Lower leg skin (tissue), 4 donors: ENCODE results near the gene UBE2J2. TPM values are rescaled to one million over a fixed set of nuclear protein-coding genes. Genes with fewer than 3 reads are reported as not detected.

Experiments used
- DNase-seq, 2 donors: peaks; one replicate each; pipeline ENCODE4 v3.0.0-alpha.2; 2019; ENCODE audit warnings: low spot score in 2 of 2
- H3K4me3 ChIP-seq: fragments of 200-600 bp; sonication (generic); 2 replicates; pipeline ENCODE4 v1.5.1; 2017; ENCODE audit warnings: mild to moderate bottlenecking, low read depth; ENCODE audit not compliant: poor library complexity, severe bottlenecking
- CTCF ChIP-seq, 3 donors: fragments of 450-650 bp; IDR thresholded peaks; one replicate each; pipeline ENCODE4 v1.5.1; 2016; ENCODE audit warnings: antibody characterized with exemption in 3 of 3, mild to moderate bottlenecking in 3 of 3, moderate library complexity in 2 of 3
- POLR2A ChIP-seq, 2 donors: fragments of 450-650 bp; IDR thresholded peaks; one replicate each; pipeline ENCODE4 v1.6.1; 2016 to 2017; ENCODE audit warnings: antibody characterized with exemption in 2 of 2, mild to moderate bottlenecking in 1 of 2, moderate library complexity in 1 of 2
- WGBS, 2 donors: methylation state at CpG; one replicate each; pipeline ENCODE4 v1.1.5; 2018; 5-methylcytosine and 5-hydroxymethylcytosine counted together
- intact Hi-C: fragments of 100-400 bp; cut with DNase I; formaldehyde crosslinking; loops from one replicate; pipeline ENCODE4 v1.15.0; 2023; ENCODE audit warnings: low total_unique reads
- total RNA-seq, 4 donors: library from RNA; depleted of rRNA; stranded (reverse); fragments of >200 nt; gene quantifications; one replicate each; pipeline ENCODE4 v1.1.0, GENCODE V29; 2016

Gene UBE2J2
- total RNA-seq, 4 donors from 2014 or later: 49.0 to 72.8 (median 54.0) TPM

GRCh38 chr1:1298861-1299685 is 25.4 kb upstream of the UBE2J2 start:
- intact Hi-C loops: no loop called here
- no peak for TF ChIP-seq CTCF (IDR thresholded peaks at IDR 0.05)
- TF ChIP-seq POLR2A (IDR thresholded peaks at IDR 0.05): no peak
- no peak for DNase-seq
- 76 to 78% methylated on average over 19 to 22 of the region's 30 CpGs for WGBS, 2 donors
- no peak overlapping the region for H3K4me3 ChIP-seq

GRCh38 chr1:1297802-1298424 is 24.3 kb upstream of the UBE2J2 start:
- WGBS, 2 donors: 85 to 91% methylated on average over 20 to 30 of the region's 31 CpGs
- DNase-seq: no peak
- H3K4me3 ChIP-seq: no peak overlapping the region
- intact Hi-C loops: no loop called here
- TF ChIP-seq CTCF (IDR thresholded peaks at IDR 0.05) (no peak), POLR2A (IDR thresholded peaks at IDR 0.05) (no peak)

- 86 to 87% methylated on average over 47 to 57 of the region's 62 CpGs for WGBS, 2 donors
- no peak for TF ChIP-seq CTCF (IDR thresholded peaks at IDR 0.05)
- no peak for TF ChIP-seq POLR2A (IDR thresholded peaks at IDR 0.05)
- intact Hi-C loops: no loop called here
- no peak for DNase-seq
- H3K4me3 ChIP-seq: no peak overlapping the region
Measured at GRCh38 chr1:1296070-1297061, 22.7 kb upstream of the UBE2J2 start.

- intact Hi-C loops: no loop called here
- no peak for DNase-seq
- no peak for TF ChIP-seq POLR2A (IDR thresholded peaks at IDR 0.05)
- TF ChIP-seq CTCF (IDR thresholded peaks at IDR 0.05): no peak
- H3K4me3 ChIP-seq: no peak overlapping the region
- 94 to 96% methylated on average over 30 to 31 of the region's 35 CpGs for WGBS, 2 donors
Measured at GRCh38 chr1:1295154-1295923, 21.7 kb upstream of the UBE2J2 start.
